HepG2 (cell line): ENCODE measurements around the gene NR1H3. TPM values are rescaled to one million over a fixed set of nuclear protein-coding genes. Genes with fewer than 3 reads are reported as not detected.

Experiments
- ATRX ChIP-seq: sonication (generic); formaldehyde crosslinking; IDR thresholded peaks from 2 replicates; pipeline ENCODE4 v1.4.0; 2020; ENCODE audit warnings: missing genetic modification reagents, borderline replicate concordance
- FOXO1 ChIP-seq: sonication (generic); formaldehyde crosslinking; IDR thresholded peaks from 2 replicates; pipeline ENCODE4 v1.4.0; 2020; ENCODE audit warnings: missing genetic modification reagents
- HNF1B ChIP-seq: sonication (generic); formaldehyde crosslinking; IDR thresholded peaks from 2 replicates; pipeline ENCODE4 v1.5.1; 2020; ENCODE audit warnings: mild to moderate bottlenecking, moderate library complexity, missing genetic modification reagents
- NFIB ChIP-seq: sonication (generic); formaldehyde crosslinking; IDR thresholded peaks from 2 replicates; pipeline ENCODE4 v1.9.0; 2021; ENCODE audit warnings: missing genetic modification reagents, mild to moderate bottlenecking, borderline replicate concordance
- NFIC ChIP-seq: IDR thresholded peaks from 2 replicates; pipeline ENCODE4 v1.6.1; 2012; ENCODE audit warnings: mild to moderate bottlenecking, low read length, inconsistent platforms
- NR2F1 ChIP-seq, 2 experiments: fragments of 450-650 bp in 1 of 2; formaldehyde crosslinking in 1 of 2; IDR thresholded peaks; 2 replicates each; pipeline versions ENCODE4 v1.5.0 to v1.6.1; 2016 to 2020; ENCODE audit warnings: mild to moderate bottlenecking in 1 of 2, missing compliant biosample characterization in 1 of 2, missing genetic modification reagents in 1 of 2, moderate library complexity in 1 of 2
- PCBP2 ChIP-seq: fragments of 200-400 bp; formaldehyde crosslinking; optimal IDR thresholded peaks from 2 replicates; pipeline ENCODE3; 2018; ENCODE audit warnings: low read length, low read depth; ENCODE audit not compliant: poor library complexity, severe bottlenecking
- RARG ChIP-seq: sonication (generic); formaldehyde crosslinking; IDR thresholded peaks from 2 replicates; pipeline ENCODE4 v1.4.0; 2020; ENCODE audit warnings: low read depth, mild to moderate bottlenecking, missing genetic modification reagents
- RNF2 ChIP-seq: fragments of 450-650 bp; conservative IDR thresholded peaks from 2 replicates; pipeline ENCODE4 v1.6.1; 2016; ENCODE audit warnings: low read depth
- U2AF2 ChIP-seq: fragments of 200-400 bp; formaldehyde crosslinking; IDR thresholded peaks from 2 replicates; pipeline ENCODE4 v1.6.1; 2017; ENCODE audit warnings: low read depth, mild to moderate bottlenecking, low read length
- XRCC5 ChIP-seq: fragments of 200-400 bp; formaldehyde crosslinking; optimal IDR thresholded peaks from 2 replicates; pipeline ENCODE3; 2017; ENCODE audit warnings: mild to moderate bottlenecking, low read length
- ZBTB46 ChIP-seq: sonication (generic); formaldehyde crosslinking; IDR thresholded peaks from 2 replicates; pipeline ENCODE4 v1.4.0; 2020; ENCODE audit warnings: mild to moderate bottlenecking, missing genetic modification reagents, borderline replicate concordance
- ZFYVE20 ChIP-seq: sonication (generic); formaldehyde crosslinking; IDR thresholded peaks from 2 replicates; pipeline ENCODE4 v1.8.0; 2023; ENCODE audit warnings: low read depth, mild to moderate bottlenecking, moderate library complexity, missing genetic modification reagents, borderline replicate concordance
- ZNF232 ChIP-seq: sonication (generic); formaldehyde crosslinking; IDR thresholded peaks from 2 replicates; pipeline ENCODE4 v1.4.0; 2020; ENCODE audit warnings: missing genetic modification reagents, borderline replicate concordance
- ZNF281 ChIP-seq: sonication (generic); formaldehyde crosslinking; IDR thresholded peaks from 2 replicates; pipeline ENCODE4 v1.4.0; 2020; ENCODE audit warnings: missing genetic modification reagents, borderline replicate concordance
- ZNF296 ChIP-seq: sonication (generic); formaldehyde crosslinking; conservative IDR thresholded peaks from 2 replicates; pipeline ENCODE4 v1.5.0; 2020; ENCODE audit warnings: mild to moderate bottlenecking, missing genetic modification reagents
- polyA plus RNA-seq, 8 experiments: library from polyadenylated mRNA; depleted of rRNA in 3 of 8; stranded (reverse) in 7 of 8; unstranded in 1 of 8; fragments of >200 nt; fragmentation: Illumina TruSeq in 4 of 8; extraction: Trizol in 4 of 8; gene quantifications; 2 replicates each; pipeline versions ENCODE4 v1.2.1 to v1.2.3, GENCODE V29; 2011 to 2016; ENCODE audit warnings: low read depth in 4 of 8, missing spikeins in 1 of 8, mixed read lengths in 1 of 8; ENCODE audit not compliant: insufficient read depth in 1 of 8
- total RNA-seq, 5 experiments: library from RNA; depleted of rRNA; stranded (reverse); fragments of >200 nt; fragmentation: Illumina TruSeq; extraction: Trizol; gene quantifications; 2 replicates each; pipeline ENCODE4 v1.2.3, GENCODE V29; 2016; ENCODE audit warnings: low read depth in 1 of 5
- TF ChIP-seq, protein P1 (sequence below): sonication (generic); formaldehyde crosslinking; IDR thresholded peaks from 2 replicates; pipeline ENCODE4 v1.4.0; 2020; ENCODE audit warnings: missing genetic modification reagents, mild to moderate bottlenecking, borderline replicate concordance
- TF ChIP-seq, protein P2 (sequence below): sonication (generic); formaldehyde crosslinking; IDR thresholded peaks from 2 replicates; pipeline ENCODE4 v1.4.0; 2020; ENCODE audit warnings: missing genetic modification reagents

The NR1H3 gene
- total and polyA plus RNA-seq, 2 of the 13 experiments (the other 11 are each of a cell fraction or from before 2014, with no cell fraction given) = 41.8 to 102 TPM

DNA sequence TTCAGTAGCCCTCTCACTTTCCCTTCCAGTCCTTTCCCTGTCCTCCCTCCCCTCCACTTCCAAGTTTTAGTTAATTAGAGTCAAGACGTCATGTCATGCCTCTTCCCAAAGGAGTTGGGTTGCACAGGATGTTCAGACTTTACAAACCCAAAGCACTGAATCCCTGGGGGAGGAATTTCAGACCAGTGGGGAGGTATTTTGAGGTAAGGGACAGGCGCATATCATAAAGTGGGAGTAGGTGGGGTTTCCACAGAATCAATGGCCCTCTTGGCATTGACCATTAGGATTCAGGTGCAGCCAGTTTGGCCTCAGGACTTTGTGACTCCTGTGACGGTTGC lies 8.4 kb upstream of the NR1H3 start (continued):
- TF ChIP-seq ZBTB46 (CRISPR knock-in tag) = no peak
- TF ChIP-seq ZNF281 (CRISPR knock-in tag) = no peak
- TF ChIP-seq ZNF232 (CRISPR knock-in tag) = 0 out of 2 replicates have a peak, but pooled peaks have one; percentile 3
- peak; percentile 77; the same call in 1 of the 2 replicates for TF ChIP-seq HNF1B (CRISPR knock-in tag)
- no peak for TF ChIP-seq NFIB (CRISPR knock-in tag)
- TF ChIP-seq, protein P1, sequence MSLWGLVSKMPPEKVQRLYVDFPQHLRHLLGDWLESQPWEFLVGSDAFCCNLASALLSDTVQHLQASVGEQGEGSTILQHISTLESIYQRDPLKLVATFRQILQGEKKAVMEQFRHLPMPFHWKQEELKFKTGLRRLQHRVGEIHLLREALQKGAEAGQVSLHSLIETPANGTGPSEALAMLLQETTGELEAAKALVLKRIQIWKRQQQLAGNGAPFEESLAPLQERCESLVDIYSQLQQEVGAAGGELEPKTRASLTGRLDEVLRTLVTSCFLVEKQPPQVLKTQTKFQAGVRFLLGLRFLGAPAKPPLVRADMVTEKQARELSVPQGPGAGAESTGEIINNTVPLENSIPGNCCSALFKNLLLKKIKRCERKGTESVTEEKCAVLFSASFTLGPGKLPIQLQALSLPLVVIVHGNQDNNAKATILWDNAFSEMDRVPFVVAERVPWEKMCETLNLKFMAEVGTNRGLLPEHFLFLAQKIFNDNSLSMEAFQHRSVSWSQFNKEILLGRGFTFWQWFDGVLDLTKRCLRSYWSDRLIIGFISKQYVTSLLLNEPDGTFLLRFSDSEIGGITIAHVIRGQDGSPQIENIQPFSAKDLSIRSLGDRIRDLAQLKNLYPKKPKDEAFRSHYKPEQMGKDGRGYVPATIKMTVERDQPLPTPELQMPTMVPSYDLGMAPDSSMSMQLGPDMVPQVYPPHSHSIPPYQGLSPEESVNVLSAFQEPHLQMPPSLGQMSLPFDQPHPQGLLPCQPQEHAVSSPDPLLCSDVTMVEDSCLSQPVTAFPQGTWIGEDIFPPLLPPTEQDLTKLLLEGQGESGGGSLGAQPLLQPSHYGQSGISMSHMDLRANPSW (CRISPR knock-in tag) = no peak
- TF ChIP-seq, protein P2, sequence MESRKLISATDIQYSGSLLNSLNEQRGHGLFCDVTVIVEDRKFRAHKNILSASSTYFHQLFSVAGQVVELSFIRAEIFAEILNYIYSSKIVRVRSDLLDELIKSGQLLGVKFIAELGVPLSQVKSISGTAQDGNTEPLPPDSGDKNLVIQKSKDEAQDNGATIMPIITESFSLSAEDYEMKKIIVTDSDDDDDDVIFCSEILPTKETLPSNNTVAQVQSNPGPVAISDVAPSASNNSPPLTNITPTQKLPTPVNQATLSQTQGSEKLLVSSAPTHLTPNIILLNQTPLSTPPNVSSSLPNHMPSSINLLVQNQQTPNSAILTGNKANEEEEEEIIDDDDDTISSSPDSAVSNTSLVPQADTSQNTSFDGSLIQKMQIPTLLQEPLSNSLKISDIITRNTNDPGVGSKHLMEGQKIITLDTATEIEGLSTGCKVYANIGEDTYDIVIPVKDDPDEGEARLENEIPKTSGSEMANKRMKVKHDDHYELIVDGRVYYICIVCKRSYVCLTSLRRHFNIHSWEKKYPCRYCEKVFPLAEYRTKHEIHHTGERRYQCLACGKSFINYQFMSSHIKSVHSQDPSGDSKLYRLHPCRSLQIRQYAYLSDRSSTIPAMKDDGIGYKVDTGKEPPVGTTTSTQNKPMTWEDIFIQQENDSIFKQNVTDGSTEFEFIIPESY (CRISPR knock-in tag) = no peak
- no peak for TF ChIP-seq FOXO1 (CRISPR knock-in tag)
- no peak for TF ChIP-seq RNF2
- TF ChIP-seq NR2F1 (CRISPR knock-in tag; IDR thresholded peaks at IDR 0.05) = no peak
- no peak for TF ChIP-seq ZFYVE20 (CRISPR knock-in tag)
- TF ChIP-seq RARG (CRISPR knock-in tag) = no peak
- no peak for TF ChIP-seq ATRX
- TF ChIP-seq XRCC5 = no peak
- no peak for TF ChIP-seq ZNF296
- peak; percentile 13; the same call in 1 of the 2 replicates for TF ChIP-seq NFIC
- TF ChIP-seq PCBP2 = no peak
- no peak for TF ChIP-seq U2AF2
